IPS-20b (cell line): ENCODE measurements around the gene CRYGB.
"Not testable (repeated sequence)": the region's sequence is repeated elsewhere in the genome, so short reads cannot be mapped to it uniquely, and the experiment has no call there.

Experiments used
- H3K27ac ChIP-seq: one replicate; pipeline ENCODE4 v1.5.1; 2013; ENCODE audit warnings: low read length
- H3K27me3 ChIP-seq: 2 replicates; pipeline ENCODE4 v1.6.1; 2013; ENCODE audit warnings: mild to moderate bottlenecking, low read length, inconsistent platforms; ENCODE audit not compliant: insufficient read depth
- H3K36me3 ChIP-seq: 2 replicates; pipeline ENCODE4 v1.6.1; 2013; ENCODE audit warnings: low read depth, mild to moderate bottlenecking, inconsistent platforms, low read length, moderate library complexity; ENCODE audit not compliant: insufficient read depth
- H3K4me1 ChIP-seq: 2 replicates; pipeline ENCODE4 v1.6.1; 2013; ENCODE audit warnings: mild to moderate bottlenecking, control low read depth, inconsistent platforms, low read length, moderate library complexity; ENCODE audit not compliant: insufficient read depth
- H3K4me3 ChIP-seq: 2 replicates; pipeline ENCODE4 v1.5.1; 2013; ENCODE audit warnings: mild to moderate bottlenecking, low read length, inconsistent platforms
- H3K9ac ChIP-seq: 2 replicates; pipeline ENCODE4 v1.6.1; 2013; ENCODE audit warnings: low read depth, mild to moderate bottlenecking, inconsistent platforms, low read length, moderate library complexity
- H3K9me3 ChIP-seq: 2 replicates; pipeline ENCODE4 v1.6.1; 2013; ENCODE audit warnings: mild to moderate bottlenecking, low read depth, low read length, inconsistent platforms; ENCODE audit not compliant: insufficient read depth

Gene CRYGB

GRCh38 chr2:208101716-208102631, 44.0 kb downstream of the CRYGB start:
- no peaks in the 10 kb centered on the region for H3K9me3 ChIP-seq
- H3K27ac ChIP-seq: no peak overlapping the region
- H3K9ac ChIP-seq: no peak overlapping the region
- no peaks in the 10 kb centered on the region for H3K36me3 ChIP-seq
- H3K4me3 ChIP-seq: no peak overlapping the region
- no peaks in the 10 kb centered on the region for H3K4me1 ChIP-seq
- H3K27me3 ChIP-seq: no peaks in the 10 kb centered on the region

GRCh38 chr2:208099682-208100470, 46.1 kb downstream of the CRYGB start:
- Histone ChIP-seq H3K36me3 (no peaks in the 10 kb centered on the region), H3K27ac (no peak overlapping the region), H3K4me3 (no peak overlapping the region), H3K9ac (no peak overlapping the region), H3K9me3 (no peaks in the 10 kb centered on the region), H3K27me3 (no peaks in the 10 kb centered on the region), H3K4me1 (no peaks in the 10 kb centered on the region)

- not testable (repeated sequence) for H3K4me1 ChIP-seq, H3K9ac ChIP-seq, H3K27me3 ChIP-seq, H3K27ac ChIP-seq, H3K36me3 ChIP-seq, H3K9me3 ChIP-seq, H3K4me3 ChIP-seq
Observed at GRCh38 chr2:208098701-208099100, 47.3 kb downstream of the CRYGB start.

GRCh38 chr2:208098267-208098666, 47.7 kb downstream of the CRYGB start:
- Histone ChIP-seq H3K36me3 (no peaks in the 10 kb centered on the region), H3K9me3 (no peaks in the 10 kb centered on the region), H3K4me3 (no peak overlapping the region), H3K9ac (no peak overlapping the region), H3K27ac (no peak overlapping the region), H3K27me3 (no peaks in the 10 kb centered on the region), H3K4me1 (no peaks in the 10 kb centered on the region)

- no peaks in the 10 kb centered on the region for H3K36me3 ChIP-seq
- no peaks in the 10 kb centered on the region for H3K27me3 ChIP-seq
- no peak overlapping the region for H3K27ac ChIP-seq
- no peaks in the 10 kb centered on the region for H3K9me3 ChIP-seq
- no peak overlapping the region for H3K4me3 ChIP-seq
- H3K9ac ChIP-seq: no peak overlapping the region
- no peaks in the 10 kb centered on the region for H3K4me1 ChIP-seq
Observed at GRCh38 chr2:208097801-208098200, 48.2 kb downstream of the CRYGB start.

GRCh38 chr2:208097313-208097712, 48.6 kb downstream of the CRYGB start:
- no peak overlapping the region for H3K9ac ChIP-seq
- H3K4me3 ChIP-seq: no peak overlapping the region
- no peaks in the 10 kb centered on the region for H3K9me3 ChIP-seq
- no peaks in the 10 kb centered on the region for H3K36me3 ChIP-seq
- H3K27ac ChIP-seq: no peak overlapping the region
- H3K4me1 ChIP-seq: no peaks in the 10 kb centered on the region
- no peaks in the 10 kb centered on the region for H3K27me3 ChIP-seq

- H3K27me3 ChIP-seq: no peaks in the 10 kb centered on the region
- no peak overlapping the region for H3K4me3 ChIP-seq
- no peak overlapping the region for H3K9ac ChIP-seq
- H3K9me3 ChIP-seq: no peaks in the 10 kb centered on the region
- no peaks in the 10 kb centered on the region for H3K36me3 ChIP-seq
- H3K4me1 ChIP-seq: no peaks in the 10 kb centered on the region
- H3K27ac ChIP-seq: no peak overlapping the region
Observed at GRCh38 chr2:208096080-208096479, 49.9 kb downstream of the CRYGB start.

- no peak overlapping the region for H3K27ac ChIP-seq
- no peak overlapping the region for H3K4me3 ChIP-seq
- H3K36me3 ChIP-seq: no peaks in the 10 kb centered on the region
- H3K4me1 ChIP-seq: no peaks in the 10 kb centered on the region
- no peak overlapping the region for H3K9ac ChIP-seq
- no peaks in the 10 kb centered on the region for H3K27me3 ChIP-seq
- H3K9me3 ChIP-seq: no peaks in the 10 kb centered on the region
Observed at GRCh38 chr2:208093128-208093527, 52.8 kb downstream of the CRYGB start.
